ENCODE measurements around the gene AK8.
"Not testable (repeated sequence)": the region's sequence is repeated elsewhere in the genome, so short reads cannot be mapped to it uniquely, and the experiment has no call there.

- not testable (repeated sequence) for TF ChIP-seq RAD21 (IDR thresholded peaks at IDR 0.05; ENCODE audit: low read depth); POLR2A (IDR thresholded peaks at IDR 0.05; ENCODE audit: borderline replicate concordance, extremely low read depth, insufficient read depth, insufficient read length); EGR1 (IDR thresholded peaks at IDR 0.05; ENCODE audit: low read depth)
- TF ChIP-seq, protein P1, sequence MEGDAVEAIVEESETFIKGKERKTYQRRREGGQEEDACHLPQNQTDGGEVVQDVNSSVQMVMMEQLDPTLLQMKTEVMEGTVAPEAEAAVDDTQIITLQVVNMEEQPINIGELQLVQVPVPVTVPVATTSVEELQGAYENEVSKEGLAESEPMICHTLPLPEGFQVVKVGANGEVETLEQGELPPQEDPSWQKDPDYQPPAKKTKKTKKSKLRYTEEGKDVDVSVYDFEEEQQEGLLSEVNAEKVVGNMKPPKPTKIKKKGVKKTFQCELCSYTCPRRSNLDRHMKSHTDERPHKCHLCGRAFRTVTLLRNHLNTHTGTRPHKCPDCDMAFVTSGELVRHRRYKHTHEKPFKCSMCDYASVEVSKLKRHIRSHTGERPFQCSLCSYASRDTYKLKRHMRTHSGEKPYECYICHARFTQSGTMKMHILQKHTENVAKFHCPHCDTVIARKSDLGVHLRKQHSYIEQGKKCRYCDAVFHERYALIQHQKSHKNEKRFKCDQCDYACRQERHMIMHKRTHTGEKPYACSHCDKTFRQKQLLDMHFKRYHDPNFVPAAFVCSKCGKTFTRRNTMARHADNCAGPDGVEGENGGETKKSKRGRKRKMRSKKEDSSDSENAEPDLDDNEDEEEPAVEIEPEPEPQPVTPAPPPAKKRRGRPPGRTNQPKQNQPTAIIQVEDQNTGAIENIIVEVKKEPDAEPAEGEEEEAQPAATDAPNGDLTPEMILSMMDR (IDR thresholded peaks at IDR 0.05 in 2 of 3, conservative IDR thresholded peaks at IDR 0.05 in 1 of 3; ENCODE audit: borderline replicate concordance in 1 of 3, insufficient read depth in 1 of 3, low read depth in 2 of 3, low read length in 2 of 3), result not testable (repeated sequence)
Measured at GRCh38 chr9:132718381-132718928, 159.6 kb downstream of the AK8 start.
